Gastrocnemius medialis (tissue), 4 donors: ENCODE measurements around the gene MEGF8. TPM values are rescaled to one million over a fixed set of nuclear protein-coding genes. Genes with fewer than 3 reads are reported as not detected.

Experiments
- ATAC-seq, 2 donors: fragments of 150-250 bp; one replicate each; pipeline ENCODE4 v1.9.1; 2016
- DNase-seq, 2 donors: peaks; one replicate each; pipeline ENCODE4 v3.0.0-alpha.2; 2019
- H3K27ac ChIP-seq, 4 donors: fragments of 200-600 bp; sonication (generic); 1 replicate in 1 of 4; 2 replicates in 3 of 4; pipeline ENCODE4 v1.5.1; 2016 to 2018; ENCODE audit warnings: mild to moderate bottlenecking in 2 of 4, moderate library complexity in 1 of 4
- H3K27me3 ChIP-seq, 3 donors: fragments of 200-600 bp; sonication (generic) in 2 of 3; 1 replicate in 1 of 3; 2 replicates in 2 of 3; pipeline versions ENCODE4 v1.5.1 to v1.6.0; 2016 to 2019; ENCODE audit warnings: mild to moderate bottlenecking in 1 of 3, moderate library complexity in 1 of 3
- H3K36me3 ChIP-seq, 2 donors: fragments of 200-600 bp; sonication (generic) in 1 of 2; one replicate each; pipeline ENCODE4 v1.5.1; 2017 to 2018
- H3K4me1 ChIP-seq, 2 donors: fragments of 200-600 bp; sonication (generic) in 1 of 2; one replicate each; pipeline ENCODE4 v1.5.1; 2016 to 2017; ENCODE audit warnings: mild to moderate bottlenecking in 2 of 2
- H3K4me3 ChIP-seq, 4 donors: fragments of 200-600 bp; sonication (generic) in 3 of 4; 1 replicate in 1 of 4; 2 replicates in 3 of 4; pipeline ENCODE4 v1.5.1; 2016 to 2019; ENCODE audit warnings: mild to moderate bottlenecking in 2 of 4
- H3K9me3 ChIP-seq, 3 donors: fragments of 200-600 bp; sonication (generic) in 2 of 3; 1 replicate in 1 of 3; 2 replicates in 2 of 3; pipeline ENCODE4 v1.5.1; 2016 to 2019
- POLR2A ChIP-seq, 2 donors: fragments of 450-650 bp; IDR thresholded peaks; one replicate each; pipeline ENCODE4 v1.6.1; 2017; ENCODE audit warnings: antibody characterized with exemption in 2 of 2, mild to moderate bottlenecking in 2 of 2, moderate library complexity in 2 of 2
- in situ Hi-C, 4 donors: fragments of 200-750 bp; cut with MboI; loops; one replicate each; pipeline versions ENCODE4 v1.15.0 to v1.8.0; 2017; ENCODE audit warnings: low sequenced_read_pairs in 4 of 4
- intact Hi-C: fragments of 100-400 bp; cut with DNase I; formaldehyde crosslinking; loops from one replicate; pipeline ENCODE4 v1.15.1; 2023; ENCODE audit warnings: low total_unique reads
- total RNA-seq, 4 donors: library from RNA; depleted of rRNA; stranded (reverse); fragments of >200 nt; gene quantifications; one replicate each; pipeline versions ENCODE4 v1.1.0 to v1.2.3, GENCODE V29; 2016
- TF ChIP-seq, protein P1 (sequence below), 5 experiments: fragments of 450-650 bp in 3 of 5; fragments of 200-600 bp in 2 of 5; sonication (generic) in 2 of 5; IDR thresholded peaks in 4 of 5; conservative IDR thresholded peaks in 1 of 5; 1 replicate in 4 of 5; 2 replicates in 1 of 5; pipeline ENCODE4 v1.5.1; 2016 to 2019; ENCODE audit warnings: antibody characterized with exemption in 5 of 5, mild to moderate bottlenecking in 3 of 5, moderate library complexity in 3 of 5

The MEGF8 gene
- total RNA-seq, 4 donors from 2014 or later = 7.3 to 12.3 (median 10.3) TPM

DNA sequence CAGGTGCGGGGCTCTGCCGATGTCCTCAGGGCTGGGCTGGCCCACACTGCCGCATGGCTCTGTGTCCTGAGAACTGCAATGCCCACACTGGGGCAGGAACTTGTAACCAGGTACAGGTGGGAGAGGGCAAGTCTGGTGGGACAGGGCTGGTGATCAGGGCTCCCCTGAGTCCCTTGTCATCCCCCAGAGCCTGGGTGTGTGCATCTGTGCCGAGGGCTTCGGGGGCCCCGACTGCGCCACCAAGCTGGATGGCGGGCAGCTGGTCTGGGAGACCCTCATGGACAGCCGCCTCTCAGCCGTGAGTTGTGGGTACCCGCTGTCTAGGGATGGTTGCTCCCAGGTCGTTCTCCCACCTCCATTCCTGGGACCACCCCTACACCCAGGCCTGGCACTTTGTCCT lies 30.5 kb downstream of the MEGF8 start:
- Histone ChIP-seq H3K9me3 (no peaks in the 10 kb centered on the region), H3K36me3 (peaks cover 0 to 67% of the 10 kb centered on the region in 2 donors), H3K4me3 (no peak overlapping the region), H3K27me3 (no peaks in the 10 kb centered on the region), H3K4me1 (no peaks in the 10 kb centered on the region), H3K27ac (no peak overlapping the region)
- TF ChIP-seq, protein P1, sequence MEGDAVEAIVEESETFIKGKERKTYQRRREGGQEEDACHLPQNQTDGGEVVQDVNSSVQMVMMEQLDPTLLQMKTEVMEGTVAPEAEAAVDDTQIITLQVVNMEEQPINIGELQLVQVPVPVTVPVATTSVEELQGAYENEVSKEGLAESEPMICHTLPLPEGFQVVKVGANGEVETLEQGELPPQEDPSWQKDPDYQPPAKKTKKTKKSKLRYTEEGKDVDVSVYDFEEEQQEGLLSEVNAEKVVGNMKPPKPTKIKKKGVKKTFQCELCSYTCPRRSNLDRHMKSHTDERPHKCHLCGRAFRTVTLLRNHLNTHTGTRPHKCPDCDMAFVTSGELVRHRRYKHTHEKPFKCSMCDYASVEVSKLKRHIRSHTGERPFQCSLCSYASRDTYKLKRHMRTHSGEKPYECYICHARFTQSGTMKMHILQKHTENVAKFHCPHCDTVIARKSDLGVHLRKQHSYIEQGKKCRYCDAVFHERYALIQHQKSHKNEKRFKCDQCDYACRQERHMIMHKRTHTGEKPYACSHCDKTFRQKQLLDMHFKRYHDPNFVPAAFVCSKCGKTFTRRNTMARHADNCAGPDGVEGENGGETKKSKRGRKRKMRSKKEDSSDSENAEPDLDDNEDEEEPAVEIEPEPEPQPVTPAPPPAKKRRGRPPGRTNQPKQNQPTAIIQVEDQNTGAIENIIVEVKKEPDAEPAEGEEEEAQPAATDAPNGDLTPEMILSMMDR (IDR thresholded peaks at IDR 0.05 in 4 of 5, conservative IDR thresholded peaks at IDR 0.05 in 1 of 5) = no peak
- TF ChIP-seq POLR2A (IDR thresholded peaks at IDR 0.05) = no peak
- DNase-seq (no peak), ATAC-seq (no peak)
- in situ Hi-C loops (no loop called here), intact Hi-C loops (no loop called here)

GRCh38 chr19:42356686-42357085 lies 31.3 kb downstream of the MEGF8 start:
- H3K4me3 ChIP-seq = no peak overlapping the region
- in situ Hi-C loops = no loop called here
- ATAC-seq (no peak), DNase-seq (no peak)
- peaks cover 0 to 68% of the 10 kb centered on the region in 2 donors for H3K36me3 ChIP-seq
- no peaks in the 10 kb centered on the region for H3K9me3 ChIP-seq
- intact Hi-C loops = no loop called here
- no peak overlapping the region for H3K27ac ChIP-seq
- TF ChIP-seq, protein P1 (IDR thresholded peaks at IDR 0.05 in 4 of 5, conservative IDR thresholded peaks at IDR 0.05 in 1 of 5) = no peak
- TF ChIP-seq POLR2A (IDR thresholded peaks at IDR 0.05) = no peak
- no peaks in the 10 kb centered on the region for H3K4me1 ChIP-seq
- no peaks in the 10 kb centered on the region for H3K27me3 ChIP-seq

DNA sequence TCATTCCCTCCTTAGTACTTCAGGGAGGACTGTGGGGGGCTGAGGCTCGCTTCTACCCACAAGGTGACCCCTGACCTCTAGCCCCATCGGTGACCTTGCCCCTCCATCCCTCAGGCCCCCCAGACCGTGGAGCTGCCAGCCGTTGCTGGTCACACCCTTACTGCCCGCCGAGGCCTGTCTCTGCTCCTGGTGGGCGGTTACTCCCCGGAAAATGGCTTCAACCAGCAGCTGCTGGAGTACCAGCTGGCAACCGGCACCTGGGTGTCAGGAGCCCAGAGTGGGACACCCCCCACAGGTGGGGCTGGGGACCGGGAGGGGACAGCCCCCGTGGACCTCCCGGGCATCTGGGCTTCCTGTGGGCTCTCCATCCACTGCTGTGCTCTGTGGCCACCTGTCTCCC lies 31.9 kb downstream of the MEGF8 start:
- Histone ChIP-seq H3K27ac (no peak overlapping the region), H3K4me3 (no peak overlapping the region), H3K9me3 (no peaks in the 10 kb centered on the region), H3K36me3 (peaks cover 0 to 62% of the 10 kb centered on the region in 2 donors), H3K4me1 (no peaks in the 10 kb centered on the region), H3K27me3 (no peaks in the 10 kb centered on the region)
- TF ChIP-seq, protein P1 (IDR thresholded peaks at IDR 0.05 in 4 of 5, conservative IDR thresholded peaks at IDR 0.05 in 1 of 5) = no peak
- intact Hi-C loops = no loop called here
- DNase-seq (no peak), ATAC-seq (no peak)
- in situ Hi-C loops = no loop called here

DNA sequence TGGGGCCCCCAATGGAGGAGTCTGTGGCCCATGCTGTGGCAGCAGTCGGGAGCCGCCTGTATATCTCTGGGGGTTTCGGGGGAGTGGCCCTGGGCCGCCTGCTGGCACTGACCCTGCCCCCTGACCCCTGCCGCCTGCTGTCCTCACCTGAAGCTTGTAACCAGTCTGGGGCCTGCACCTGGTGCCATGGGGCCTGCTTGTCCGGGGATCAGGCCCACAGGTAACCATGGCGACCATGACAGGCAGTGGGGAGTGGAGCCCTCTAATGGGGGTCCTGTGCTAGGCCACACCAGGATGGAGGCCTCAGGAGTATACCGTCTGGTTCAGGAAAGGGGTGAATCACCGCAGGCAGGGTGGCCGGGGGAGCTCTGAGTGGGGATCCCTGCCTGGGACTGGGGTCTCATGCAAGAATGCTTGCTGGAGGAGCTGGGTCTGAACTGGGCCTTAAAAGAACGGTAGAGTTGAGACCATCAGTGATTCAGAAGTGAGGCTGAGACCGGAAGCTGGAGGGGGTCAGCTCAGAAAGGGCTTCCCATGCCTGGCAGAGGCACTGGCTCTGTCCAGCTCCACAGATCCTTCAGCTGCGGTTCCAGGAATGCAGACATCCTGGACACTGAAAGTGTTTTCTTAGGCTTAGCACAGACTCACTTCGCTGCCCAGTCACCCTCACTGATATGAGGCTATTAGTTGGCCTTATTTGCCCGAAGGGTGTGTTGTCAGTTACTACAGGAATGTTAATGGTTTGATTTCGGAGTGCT lies 35.5 kb downstream of the MEGF8 start:
- peaks cover 0 to 5% of the 10 kb centered on the region in 2 donors for H3K4me1 ChIP-seq
- DNase-seq (no peak), ATAC-seq (no peak)
- TF ChIP-seq, protein P1 (IDR thresholded peaks at IDR 0.05 in 4 of 5, conservative IDR thresholded peaks at IDR 0.05 in 1 of 5) = no peak
- no peak for TF ChIP-seq POLR2A (IDR thresholded peaks at IDR 0.05)
- H3K27me3 ChIP-seq = no peaks in the 10 kb centered on the region
- no peak overlapping the region for H3K27ac ChIP-seq
- intact Hi-C loops (no loop called here), in situ Hi-C loops (no loop called here)
- no peaks in the 10 kb centered on the region for H3K9me3 ChIP-seq
- H3K4me3 ChIP-seq = no peak overlapping the region
- H3K36me3 ChIP-seq = peaks cover 0 to 45% of the 10 kb centered on the region in 2 donors

GRCh38 chr19:42361545-42361910 lies 36.1 kb downstream of the MEGF8 start:
- no peak overlapping the region for H3K27ac ChIP-seq
- TF ChIP-seq, protein P1 (IDR thresholded peaks at IDR 0.05 in 4 of 5, conservative IDR thresholded peaks at IDR 0.05 in 1 of 5) = no peak
- TF ChIP-seq POLR2A (IDR thresholded peaks at IDR 0.05) = no peak
- H3K4me3 ChIP-seq = no peak overlapping the region
- H3K4me1 ChIP-seq = peaks cover 0 to 5% of the 10 kb centered on the region in 2 donors
- H3K36me3 ChIP-seq = peaks cover 0 to 39% of the 10 kb centered on the region in 2 donors
- no peak for ATAC-seq
- DNase-seq = no peak
- intact Hi-C loops = no loop called here
- H3K9me3 ChIP-seq = no peaks in the 10 kb centered on the region
- H3K27me3 ChIP-seq = no peaks in the 10 kb centered on the region
- in situ Hi-C loops = no loop called here
